Hepatocyte (in vitro differentiated cells): ENCODE measurements around the gene IDH3A.

Experiments used
- EZH2 ChIP-seq: fragments of 200-600 bp; sonication (generic); IDR thresholded peaks from 2 replicates; pipeline ENCODE4 v1.6.1; 2016; ENCODE audit warnings: antibody characterized with exemption, mild to moderate bottlenecking, borderline replicate concordance
- EZH2phosphoT487 ChIP-seq: fragments of 200-600 bp; sonication (generic); IDR thresholded peaks from one replicate; pipeline ENCODE4 v1.6.1; 2018; ENCODE audit warnings: antibody characterized with exemption, mild to moderate bottlenecking, low read depth, moderate library complexity; ENCODE audit not compliant: unreplicated experiment, severe bottlenecking

DNA sequence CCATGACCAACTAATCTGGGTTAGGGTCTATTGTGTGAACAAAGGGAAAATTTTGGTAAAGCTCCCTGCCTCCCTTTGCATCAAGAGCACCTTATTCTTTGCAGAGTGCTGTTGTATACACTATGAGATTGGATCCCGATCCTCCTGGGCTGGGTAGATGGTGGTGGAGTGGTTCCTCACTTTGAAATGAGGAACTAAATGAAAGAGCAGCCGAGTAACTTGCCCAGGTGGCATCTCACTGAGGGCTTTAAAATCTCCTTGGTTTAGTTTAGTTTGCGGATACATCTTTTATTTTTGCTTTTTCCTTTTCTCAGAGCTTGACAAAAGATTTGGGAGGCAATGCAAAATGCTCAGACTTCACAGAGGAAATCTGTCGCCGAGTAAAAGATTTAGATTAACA is 19.4 kb downstream of the IDH3A start:
- TF ChIP-seq EZH2phosphoT487 (no peak), EZH2 (no peak)
